Measurements from ENCODE around the gene SEMA3C. TPM values are rescaled to one million over a fixed set of nuclear protein-coding genes. Genes with fewer than 3 reads are reported as not detected.

SEMA3C gene
- total and polyA plus RNA-seq, 2 donors (not counting 3 experiments of a cell fraction or from before 2014, with no cell fraction given): 0.01 to 0.09 TPM

- Histone ChIP-seq H3K27ac (ENCODE audit: insufficient read depth, low read depth, low read length) (no peak overlapping the region), H3K27me3 (ENCODE audit: control insufficient read depth in 2 of 2, insufficient read depth in 2 of 2, low read length in 2 of 2) (no peaks in the 10 kb centered on the region), H3K4me3 (replicated peaks in 1 of 3; ENCODE audit: insufficient read depth in 1 of 3, low read depth in 1 of 3, low read length in 3 of 3) (no peak overlapping the region), H3K4me2 (ENCODE audit: insufficient read depth, low read length) (no peak overlapping the region), H3K9ac (replicated peaks; ENCODE audit: extremely low read depth, insufficient read depth, low read length) (no peak overlapping the region), H3K9me3 (replicated peaks; ENCODE audit: control insufficient read depth, insufficient read depth, low read length) (no peaks in the 10 kb centered on the region), H3K79me2 (ENCODE audit: control insufficient read depth, insufficient read depth, low read length) (no peaks in the 10 kb centered on the region), H2AFZ (ENCODE audit: low read depth, low read length) (no peak overlapping the region), H3K4me1 (ENCODE audit: control insufficient read depth, extremely low read depth, insufficient read depth, low read length) (no peaks in the 10 kb centered on the region), H3K9me1 (replicated peaks; ENCODE audit: control insufficient read depth, extremely low read depth, insufficient read depth, low read length) (no peaks in the 10 kb centered on the region), H4K20me1 (replicated peaks; ENCODE audit: control insufficient read depth, extremely low read depth, insufficient read depth, low read length) (no peaks in the 10 kb centered on the region), H3K36me3 (ENCODE audit: control insufficient read depth in 2 of 2, extremely low read depth in 1 of 2, insufficient read depth in 2 of 2, low read length in 2 of 2) (no peaks in the 10 kb centered on the region)
- no TSS peak for BruUV-seq (replicated peaks)
- CTCF ChIA-PET: interaction anchor here (1.0 kb wide), 1 partner anchor 12 kb away, joined by 4 read pairs; no protein-coding TSS in a partner anchor
- dilution Hi-C loops (cut with MboI; ENCODE audit: extremely low pct_ligation_motif_present, low sequenced_read_pairs): no loop called here
- intact Hi-C loops (cut with micrococcal nuclease): no loop called here
- no peak for TF ChIP-seq GATA2 (IDR thresholded peaks at IDR 0.05; ENCODE audit: insufficient read depth, insufficient read length, low read depth, low read length)
- TF ChIP-seq MAX (IDR thresholded peaks at IDR 0.05; ENCODE audit: insufficient read depth, insufficient read length): no peak
- no peak for TF ChIP-seq JUN (IDR thresholded peaks at IDR 0.05; ENCODE audit: borderline replicate concordance, insufficient read depth, insufficient read length, low read depth)
- no peak for FAIRE-seq
- POLR2A ChIA-PET: no interaction called here
- no peak for DNase-seq (ENCODE audit: low read depth, low spot score)
Observed at GRCh38 chr7:80770675-80771081, 148.2 kb downstream of the SEMA3C start.

GRCh38 chr7:80770061-80770460, 148.8 kb downstream of the SEMA3C start:
- H2AFZ ChIP-seq (ENCODE audit: low read depth, low read length): no peak overlapping the region
- H3K4me2 ChIP-seq (ENCODE audit: insufficient read depth, low read length): no peak overlapping the region
- H3K9me1 ChIP-seq (replicated peaks; ENCODE audit: control insufficient read depth, extremely low read depth, insufficient read depth, low read length): no peaks in the 10 kb centered on the region
- no peaks in the 10 kb centered on the region for H3K4me1 ChIP-seq (ENCODE audit: control insufficient read depth, extremely low read depth, insufficient read depth, low read length)
- no peaks in the 10 kb centered on the region for H3K79me2 ChIP-seq (ENCODE audit: control insufficient read depth, insufficient read depth, low read length)
- dilution Hi-C loops (cut with MboI; ENCODE audit: extremely low pct_ligation_motif_present, low sequenced_read_pairs) (no loop called here), intact Hi-C loops (cut with micrococcal nuclease) (no loop called here)
- FAIRE-seq (no peak), DNase-seq (ENCODE audit: low read depth, low spot score) (no peak)
- no peak overlapping the region for H3K4me3 ChIP-seq (replicated peaks in 1 of 3; ENCODE audit: insufficient read depth in 1 of 3, low read depth in 1 of 3, low read length in 3 of 3)
- H4K20me1 ChIP-seq (replicated peaks; ENCODE audit: control insufficient read depth, extremely low read depth, insufficient read depth, low read length): no peaks in the 10 kb centered on the region
- no peaks in the 10 kb centered on the region for H3K27me3 ChIP-seq (ENCODE audit: control insufficient read depth in 2 of 2, insufficient read depth in 2 of 2, low read length in 2 of 2)
- CTCF ChIA-PET: interaction anchor here (1.0 to 1.2 kb wide), 2 partner anchors 12 to 13 kb away, joined by 4 read pairs; no protein-coding TSS in a partner anchor
- no peak overlapping the region for H3K9ac ChIP-seq (replicated peaks; ENCODE audit: extremely low read depth, insufficient read depth, low read length)
- no TSS peak for BruUV-seq (replicated peaks)
- no peaks in the 10 kb centered on the region for H3K36me3 ChIP-seq (ENCODE audit: control insufficient read depth in 2 of 2, extremely low read depth in 1 of 2, insufficient read depth in 2 of 2, low read length in 2 of 2)
- H3K27ac ChIP-seq (ENCODE audit: insufficient read depth, low read depth, low read length): no peak overlapping the region
- TF ChIP-seq FOS (IDR thresholded peaks at IDR 0.05; ENCODE audit: borderline replicate concordance, insufficient read depth, low read length) (no peak), POLR2AphosphoS5 (IDR thresholded peaks at IDR 0.05; ENCODE audit: insufficient read depth, low read depth, low read length) (no peak), EZH2 (IDR thresholded peaks at IDR 0.05; ENCODE audit: borderline replicate concordance, low read depth, low read length, severe bottlenecking) (no peak), JUN (IDR thresholded peaks at IDR 0.05; ENCODE audit: borderline replicate concordance, insufficient read depth, insufficient read length, low read depth) (no peak), POLR2A (IDR thresholded peaks at IDR 0.05; ENCODE audit: low read depth, low read length) (no peak), MYC (IDR thresholded peaks at IDR 0.05; ENCODE audit: low read depth, low read length) (no peak), GATA2 (IDR thresholded peaks at IDR 0.05; ENCODE audit: insufficient read depth, insufficient read length, low read depth, low read length) (no peak), MAX (IDR thresholded peaks at IDR 0.05; ENCODE audit: insufficient read depth, insufficient read length) (no peak)
- TF ChIP-seq, protein P1, sequence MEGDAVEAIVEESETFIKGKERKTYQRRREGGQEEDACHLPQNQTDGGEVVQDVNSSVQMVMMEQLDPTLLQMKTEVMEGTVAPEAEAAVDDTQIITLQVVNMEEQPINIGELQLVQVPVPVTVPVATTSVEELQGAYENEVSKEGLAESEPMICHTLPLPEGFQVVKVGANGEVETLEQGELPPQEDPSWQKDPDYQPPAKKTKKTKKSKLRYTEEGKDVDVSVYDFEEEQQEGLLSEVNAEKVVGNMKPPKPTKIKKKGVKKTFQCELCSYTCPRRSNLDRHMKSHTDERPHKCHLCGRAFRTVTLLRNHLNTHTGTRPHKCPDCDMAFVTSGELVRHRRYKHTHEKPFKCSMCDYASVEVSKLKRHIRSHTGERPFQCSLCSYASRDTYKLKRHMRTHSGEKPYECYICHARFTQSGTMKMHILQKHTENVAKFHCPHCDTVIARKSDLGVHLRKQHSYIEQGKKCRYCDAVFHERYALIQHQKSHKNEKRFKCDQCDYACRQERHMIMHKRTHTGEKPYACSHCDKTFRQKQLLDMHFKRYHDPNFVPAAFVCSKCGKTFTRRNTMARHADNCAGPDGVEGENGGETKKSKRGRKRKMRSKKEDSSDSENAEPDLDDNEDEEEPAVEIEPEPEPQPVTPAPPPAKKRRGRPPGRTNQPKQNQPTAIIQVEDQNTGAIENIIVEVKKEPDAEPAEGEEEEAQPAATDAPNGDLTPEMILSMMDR (IDR thresholded peaks at IDR 0.05; ENCODE audit: extremely low read depth in 1 of 2, insufficient read depth in 1 of 2, low read depth in 1 of 2, low read length in 2 of 2): no peak
- POLR2A ChIA-PET: no interaction called here
- no peaks in the 10 kb centered on the region for H3K9me3 ChIP-seq (replicated peaks; ENCODE audit: control insufficient read depth, insufficient read depth, low read length)
